NCI-H1417 treated with DMSO at 0.1 percent for 48 hours (cell line): ENCODE results near the gene RGL1.

Source experiments
- DNase-seq: peaks from one replicate; lab custom pipeline; 2025; lab: John Stamatoyannopoulos, UW

Gene RGL1

DNA sequence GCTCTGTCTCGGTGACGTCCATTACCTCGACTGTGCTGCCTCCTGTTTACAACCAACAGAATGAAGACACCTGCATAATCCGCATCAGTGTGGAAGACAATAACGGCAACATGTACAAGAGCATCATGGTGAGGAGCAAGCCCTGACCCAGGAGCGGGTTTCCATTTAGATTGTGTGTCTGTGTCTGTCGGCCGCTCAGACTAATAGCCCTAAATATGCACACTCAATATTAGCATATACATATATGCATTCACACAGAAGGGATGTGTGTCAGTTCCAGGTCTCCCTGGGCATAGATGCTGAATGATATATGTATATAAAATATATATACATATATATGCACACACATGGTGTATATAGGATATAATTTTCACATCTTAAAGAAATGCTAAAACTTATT lies 111.7 kb downstream of the RGL1 start:
- no peak for DNase-seq

DNA sequence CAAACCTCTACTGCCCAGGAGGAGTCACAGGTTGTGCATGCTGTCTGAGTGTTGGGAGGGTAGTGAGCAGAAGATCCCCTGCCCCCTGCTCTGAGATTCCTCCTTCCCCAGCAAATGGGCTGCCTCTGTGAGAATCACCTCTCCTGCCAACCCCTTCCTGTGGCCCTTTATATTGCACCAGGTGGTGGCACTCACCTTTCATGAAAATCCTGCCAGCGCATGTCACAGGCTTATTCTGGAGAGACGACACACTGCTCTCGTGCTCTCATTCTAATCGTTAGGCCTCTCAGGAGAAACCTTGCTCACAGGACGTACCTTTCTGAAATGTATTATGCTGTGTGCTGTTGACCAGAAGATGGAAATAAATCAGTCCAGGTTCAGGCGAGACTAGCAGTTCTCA lies 113.7 kb downstream of the RGL1 start:
- no peak for DNase-seq

DNA sequence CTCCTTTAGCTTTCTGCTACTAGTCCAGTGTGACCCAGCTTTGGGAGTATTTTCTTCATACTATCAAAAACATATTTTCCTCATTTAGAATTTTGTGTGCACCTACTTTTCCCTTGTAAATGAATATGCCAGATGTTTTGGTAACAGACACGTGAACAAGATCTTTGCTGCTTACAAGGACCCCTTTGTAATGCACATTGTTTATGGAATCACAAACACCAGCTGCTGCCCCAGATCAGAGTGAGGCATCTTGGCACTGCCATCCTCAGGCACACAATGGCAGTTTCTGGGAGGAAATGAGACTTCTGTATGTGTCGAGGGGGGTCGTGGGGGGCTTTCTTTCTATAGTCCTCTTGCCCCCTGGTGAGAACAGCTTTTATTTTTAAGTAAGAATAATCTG lies 115.7 kb downstream of the RGL1 start:
- DNase-seq, result no peak

DNA sequence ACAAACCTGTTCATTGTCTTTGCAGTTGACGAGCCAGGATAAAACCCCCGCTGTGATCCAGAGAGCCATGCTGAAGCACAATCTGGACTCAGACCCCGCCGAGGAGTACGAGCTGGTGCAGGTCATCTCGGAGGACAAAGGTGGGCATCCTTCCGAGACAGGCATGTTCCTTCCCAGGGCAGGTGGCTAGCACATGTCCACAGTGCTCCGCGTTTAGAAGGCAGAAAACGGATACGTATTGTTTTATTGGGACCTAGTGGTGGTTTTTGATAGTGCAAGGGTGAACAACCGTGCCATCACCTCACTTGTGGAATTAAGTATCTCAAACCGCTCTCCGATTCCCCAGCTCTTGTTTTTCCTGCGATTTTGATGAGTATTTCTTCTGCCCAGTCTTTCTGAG lies 117.3 kb downstream of the RGL1 start:
- DNase-seq, result no peak

DNA sequence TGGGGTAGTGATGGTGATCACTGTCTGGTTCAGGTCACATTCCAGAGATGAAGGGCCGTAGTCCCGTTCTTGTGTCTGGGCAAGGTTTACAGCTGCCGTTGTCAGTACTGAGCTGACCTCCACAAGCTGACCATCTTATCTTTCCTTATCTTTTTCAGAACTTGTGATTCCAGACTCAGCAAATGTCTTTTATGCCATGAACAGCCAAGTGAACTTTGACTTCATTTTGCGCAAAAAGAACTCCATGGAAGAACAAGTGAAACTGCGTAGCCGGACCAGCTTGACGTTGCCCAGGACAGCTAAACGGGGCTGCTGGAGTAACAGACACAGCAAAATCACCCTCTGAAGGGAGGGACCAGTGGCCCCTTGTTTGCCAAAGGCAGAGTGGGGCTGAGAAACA lies 121.0 kb downstream of the RGL1 start:
- no peak for DNase-seq

DNA sequence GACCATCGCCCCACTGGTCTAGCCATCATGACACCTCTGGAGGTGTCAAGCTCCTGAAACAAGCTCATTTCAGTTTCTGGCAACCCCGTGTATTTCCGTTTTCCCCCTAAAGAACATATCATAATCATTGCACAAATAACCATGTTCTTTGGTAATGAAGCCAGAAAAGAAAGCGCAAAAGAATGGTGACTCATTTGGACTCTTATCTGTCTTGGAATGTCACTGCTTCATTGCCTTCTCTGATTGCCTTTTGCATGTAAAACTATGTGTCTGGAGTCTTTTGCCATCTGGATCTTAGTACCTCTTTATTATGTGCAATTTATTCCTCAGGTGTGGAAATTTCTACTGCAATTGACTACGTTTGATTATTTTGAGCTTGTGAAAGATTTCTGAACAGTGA lies 122.1 kb downstream of the RGL1 start:
- no peak for DNase-seq

DNA sequence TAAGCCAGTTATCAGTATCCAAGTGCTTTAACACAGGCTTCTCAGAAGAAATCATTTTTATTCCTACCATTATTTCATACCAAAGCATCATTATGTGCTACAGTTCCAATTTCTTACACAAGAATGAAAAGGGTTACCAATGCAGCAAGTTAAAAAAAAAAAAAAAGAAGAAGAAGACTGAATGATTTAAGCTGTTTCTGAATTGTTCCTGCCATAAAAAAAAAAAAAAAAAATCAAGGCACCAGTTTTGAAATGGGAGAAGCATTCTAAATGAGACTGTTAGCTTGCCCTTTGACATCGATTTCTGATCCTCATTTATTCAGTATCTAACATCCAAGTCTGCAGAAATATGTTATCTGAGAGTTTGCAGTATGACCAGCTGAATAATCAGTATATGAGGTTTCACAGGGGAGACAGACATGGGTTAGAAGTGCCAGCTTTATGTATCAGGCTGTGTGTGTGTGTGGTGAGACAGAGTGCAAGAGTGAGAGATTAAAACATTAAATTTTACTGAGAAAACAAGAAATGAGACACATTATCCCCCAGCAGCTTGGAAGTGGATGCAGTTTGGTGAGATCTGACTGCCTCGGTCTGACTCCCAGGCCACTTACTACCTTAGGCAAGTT lies 126.8 kb downstream of the RGL1 start:
- DNase-seq, result no peak

DNA sequence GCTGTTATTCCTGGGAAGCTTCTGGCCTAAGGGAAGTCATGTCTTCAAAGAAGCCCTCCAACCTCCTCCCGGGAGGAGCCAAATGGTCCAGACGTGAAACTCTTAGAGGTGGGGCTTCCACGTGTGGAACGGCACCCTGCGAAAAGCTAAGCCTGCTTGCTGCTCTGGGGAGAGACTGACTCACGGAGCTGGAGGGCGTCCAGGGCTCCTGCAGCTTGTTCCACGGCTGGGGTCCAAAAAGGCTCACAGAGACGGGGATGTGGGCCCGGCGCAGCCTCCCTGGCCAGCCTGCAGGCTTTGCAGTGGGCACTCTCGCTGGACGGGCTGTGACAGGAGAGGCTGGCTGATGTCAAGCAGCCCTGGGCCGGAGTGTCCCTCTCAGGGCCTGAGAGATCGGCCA lies 127.5 kb downstream of the RGL1 start:
- DNase-seq, result no peak

DNA sequence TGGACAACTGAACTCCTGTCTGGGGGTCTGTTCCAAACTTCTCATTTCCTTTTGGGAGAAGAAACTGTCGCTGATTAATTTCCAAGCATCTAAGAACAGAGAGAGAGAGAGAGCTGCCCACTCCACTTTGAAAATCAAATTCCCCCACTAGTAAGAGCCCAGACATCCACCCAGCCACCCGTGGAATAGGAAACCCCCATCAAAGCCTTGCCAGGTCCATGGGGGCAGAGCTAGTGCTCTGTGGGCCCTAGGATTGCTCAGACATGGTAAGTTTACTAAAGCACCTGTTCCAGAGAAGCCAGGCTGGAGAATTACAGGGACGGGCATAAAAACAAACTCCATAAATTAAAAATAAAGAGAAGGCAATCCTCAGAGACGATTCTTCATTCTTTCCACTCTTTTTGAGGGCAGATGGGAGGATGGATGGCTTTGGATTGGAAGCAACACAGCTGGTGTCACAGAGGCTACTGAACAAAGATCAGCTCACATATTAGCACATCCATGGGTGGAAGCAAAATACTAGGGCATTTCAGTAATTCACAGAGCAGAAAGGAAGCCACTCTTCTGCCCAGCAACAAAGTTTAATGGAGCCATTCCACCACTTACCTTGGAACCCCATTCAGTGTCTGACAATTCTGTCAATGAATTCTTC lies 128.7 kb downstream of the RGL1 start:
- no peak for DNase-seq

DNA sequence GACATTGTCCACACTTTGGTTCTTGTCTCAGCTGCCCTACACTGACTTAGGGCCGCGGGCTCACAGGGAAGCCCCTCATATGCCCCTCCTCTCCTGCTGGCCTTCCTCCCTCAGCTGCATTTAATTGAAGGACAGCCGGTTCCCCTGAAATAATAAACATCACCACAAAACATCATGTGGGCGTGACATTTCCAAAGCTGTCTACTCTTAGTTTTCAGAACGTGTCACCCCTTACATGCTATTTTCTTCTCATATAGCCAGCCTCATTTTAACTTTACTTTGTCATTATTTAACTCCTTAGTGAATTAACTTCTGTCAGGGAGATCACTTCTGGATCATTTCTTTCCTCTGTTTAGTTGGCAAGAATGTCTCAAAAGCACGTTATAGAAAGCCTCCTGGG lies 129.4 kb downstream of the RGL1 start:
- no peak for DNase-seq

DNA sequence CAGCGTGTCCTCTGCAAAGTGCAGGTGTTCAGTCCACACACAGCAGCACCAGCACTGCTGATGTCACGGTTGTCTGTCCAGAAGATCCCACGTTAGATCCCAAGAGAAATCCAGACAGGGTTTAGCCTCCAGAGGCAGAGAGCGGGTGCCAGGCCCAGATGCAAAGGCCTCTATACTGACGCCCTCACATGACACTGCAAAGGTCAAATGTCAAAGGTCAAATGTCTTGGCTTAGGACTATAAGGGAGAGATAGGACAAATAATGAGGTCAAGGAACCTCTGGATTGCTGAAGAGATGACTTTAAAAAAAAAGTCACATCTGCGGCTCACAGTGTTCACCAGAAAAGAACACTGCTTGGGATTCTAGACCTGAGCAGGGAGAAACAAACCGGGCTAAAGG lies 131.1 kb downstream of the RGL1 start:
- DNase-seq, result no peak

DNA sequence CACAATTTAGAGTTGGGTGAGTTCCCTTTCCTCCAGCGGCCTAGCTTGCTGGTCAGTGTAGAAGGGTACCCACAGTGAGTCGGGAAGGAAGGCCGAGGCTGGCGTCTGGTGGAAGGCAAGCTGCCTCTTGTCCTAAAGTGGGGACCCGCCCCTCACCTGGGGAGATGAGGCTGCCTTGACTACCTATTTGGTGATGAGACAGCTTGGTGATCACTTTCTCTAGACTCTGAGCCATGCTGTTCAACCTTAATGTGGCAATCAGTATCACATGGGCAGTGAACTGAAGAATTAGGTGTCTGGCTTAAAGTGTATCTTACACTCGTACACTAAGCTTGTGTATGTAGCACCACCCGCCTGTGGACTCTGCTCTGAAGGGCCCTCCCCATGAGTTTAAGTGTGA lies 131.9 kb downstream of the RGL1 start:
- DNase-seq, result no peak

DNA sequence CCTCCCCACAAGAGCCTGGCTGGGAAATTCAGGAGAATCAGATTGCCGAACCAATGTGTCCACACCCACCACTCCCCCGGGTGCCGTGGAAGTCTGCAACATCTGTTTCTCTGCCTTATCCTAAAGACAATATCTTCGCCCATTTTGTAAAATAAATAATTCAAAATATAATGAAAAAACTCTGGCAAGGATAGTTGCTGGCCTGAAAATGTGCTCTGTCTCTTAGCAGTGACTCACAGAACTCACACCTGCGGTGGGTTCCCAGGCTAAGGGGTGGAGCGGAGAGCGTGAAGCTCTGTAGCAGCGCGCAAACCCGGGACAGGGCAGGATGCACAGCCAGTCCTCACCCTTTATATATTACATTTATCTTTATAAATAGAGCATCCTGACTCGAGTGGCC lies 132.7 kb downstream of the RGL1 start:
- DNase-seq, result no peak

DNA sequence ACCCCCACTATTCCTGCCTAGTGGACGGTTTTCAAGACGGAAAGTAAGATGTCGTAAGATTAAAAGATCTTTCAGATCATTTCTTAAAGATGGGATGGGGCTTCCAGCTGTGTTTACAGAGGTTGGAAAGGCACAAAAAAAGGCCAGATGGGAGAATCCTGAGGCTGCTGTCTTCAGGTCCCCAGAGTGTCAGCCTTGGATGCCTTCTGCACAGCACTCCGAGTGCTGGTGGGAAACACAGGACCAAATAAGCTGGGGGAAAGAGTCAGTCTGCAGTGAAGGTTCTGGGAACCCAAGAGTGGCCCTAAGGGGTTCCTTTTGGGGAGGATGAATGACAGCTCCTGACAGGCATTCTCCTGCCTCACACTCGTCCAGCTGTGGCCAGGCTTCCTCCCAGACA lies 136.1 kb downstream of the RGL1 start:
- DNase-seq, result no peak

DNA sequence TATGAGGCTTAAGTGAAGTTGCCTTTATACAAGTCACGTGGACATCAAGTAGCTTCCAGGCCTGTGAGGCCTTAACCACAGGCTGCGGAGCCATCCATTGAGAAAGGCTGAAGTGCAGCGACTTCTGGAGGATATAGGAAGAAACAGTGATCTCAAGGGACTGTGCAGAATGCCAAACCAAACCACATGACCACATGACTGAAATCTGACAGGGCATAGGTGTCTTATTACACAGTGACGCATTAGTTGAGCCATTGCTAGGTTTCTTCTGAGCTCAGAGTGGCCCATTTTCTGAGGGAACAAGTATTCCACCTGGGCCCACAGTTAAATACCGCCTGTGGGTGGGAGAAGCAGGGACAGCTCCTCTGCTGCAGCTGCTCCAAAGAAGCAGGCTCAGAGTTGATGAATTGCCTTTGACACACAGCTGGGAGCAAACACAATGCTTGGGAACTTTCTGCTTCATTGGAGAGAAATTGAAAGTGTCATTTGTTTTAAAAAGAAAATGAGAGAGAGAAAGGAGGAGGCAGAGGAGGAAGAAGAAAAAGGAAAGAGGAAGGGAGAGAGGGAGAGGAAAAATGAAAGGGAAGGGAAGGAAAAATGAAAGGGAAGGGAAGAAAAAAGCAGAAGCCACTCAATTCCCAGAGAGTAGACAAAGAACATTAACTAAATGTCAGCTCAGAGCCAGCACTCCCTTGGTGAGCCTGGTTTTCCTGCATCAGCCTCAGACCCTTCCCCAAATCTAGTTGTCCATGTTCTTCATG lies 138.2 kb downstream of the RGL1 start:
- no peak for DNase-seq

DNA sequence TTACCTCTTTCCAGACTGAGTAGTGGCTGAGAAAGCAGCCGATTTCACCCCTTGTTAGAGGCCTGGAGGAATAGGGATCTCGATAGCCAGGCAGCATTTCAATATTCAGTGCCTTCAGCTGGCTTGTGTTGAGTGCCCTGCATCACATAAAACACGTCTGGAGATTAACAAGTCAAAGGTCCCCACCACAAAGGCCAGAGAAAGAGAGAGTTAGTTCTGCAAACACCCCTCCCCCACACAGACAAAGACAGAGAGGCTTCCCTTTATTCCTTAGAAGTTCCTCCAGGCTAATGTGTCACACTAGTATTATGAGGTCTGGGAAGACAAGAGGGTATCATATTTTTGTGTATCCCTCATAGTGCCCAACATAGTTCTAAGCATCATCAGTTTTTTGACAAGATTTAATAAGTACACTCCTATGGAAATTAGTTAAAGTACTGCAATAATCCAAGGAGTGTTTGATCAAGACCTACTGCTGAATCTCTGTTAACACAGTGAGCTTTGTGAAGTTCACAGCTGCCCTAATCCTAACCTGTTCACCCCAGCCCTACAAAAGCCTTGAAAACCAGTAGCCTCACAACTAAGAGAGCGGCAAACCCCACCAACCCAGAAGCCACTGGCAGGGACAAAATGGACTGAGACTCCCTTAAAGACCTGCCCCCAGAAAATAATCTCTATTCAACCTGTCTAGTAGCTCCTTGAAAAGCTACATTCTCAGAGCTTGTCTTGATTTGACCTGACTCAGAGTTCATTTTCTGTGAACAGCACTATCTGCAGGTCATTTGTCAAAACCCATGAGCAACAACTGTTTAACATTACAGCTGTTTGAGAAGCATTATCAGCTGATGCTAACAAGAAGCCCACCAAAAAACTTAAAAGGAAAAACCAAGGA lies 140.8 kb downstream of the RGL1 start:
- no peak for DNase-seq

DNA sequence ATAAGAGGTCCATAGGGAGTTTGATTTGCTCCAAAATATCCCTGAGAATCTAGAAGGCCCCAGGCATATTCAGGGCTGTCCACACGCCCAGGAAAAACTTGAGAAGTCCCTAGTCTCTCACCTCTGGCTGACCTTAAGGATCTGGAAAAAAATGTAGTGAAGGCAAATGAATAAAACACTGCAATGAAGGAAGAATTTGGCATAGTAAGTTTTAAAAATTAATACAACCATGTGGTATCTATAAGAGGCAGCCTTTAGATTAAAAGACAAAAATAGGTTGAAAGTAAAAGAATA lies 141.3 kb downstream of the RGL1 start:
- DNase-seq, result no peak

DNA sequence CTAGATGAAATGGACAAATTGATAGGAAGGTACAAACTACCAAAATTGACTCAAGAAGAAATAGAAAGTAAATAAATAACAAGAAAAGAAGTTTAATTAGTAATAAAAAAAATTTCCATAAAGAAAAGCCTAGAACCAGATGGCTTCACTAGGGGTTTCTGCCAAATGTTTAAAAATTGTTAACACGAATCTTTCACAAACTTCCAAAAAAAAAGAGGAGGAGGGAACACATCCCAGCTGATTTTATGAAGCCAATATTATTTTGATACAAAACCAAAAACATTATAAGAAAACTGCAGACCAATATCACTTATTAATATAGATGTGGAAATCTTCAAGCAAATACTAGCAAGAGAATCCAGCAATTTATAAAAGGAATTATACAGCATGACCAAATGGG lies 143.1 kb downstream of the RGL1 start:
- no peak for DNase-seq

DNA sequence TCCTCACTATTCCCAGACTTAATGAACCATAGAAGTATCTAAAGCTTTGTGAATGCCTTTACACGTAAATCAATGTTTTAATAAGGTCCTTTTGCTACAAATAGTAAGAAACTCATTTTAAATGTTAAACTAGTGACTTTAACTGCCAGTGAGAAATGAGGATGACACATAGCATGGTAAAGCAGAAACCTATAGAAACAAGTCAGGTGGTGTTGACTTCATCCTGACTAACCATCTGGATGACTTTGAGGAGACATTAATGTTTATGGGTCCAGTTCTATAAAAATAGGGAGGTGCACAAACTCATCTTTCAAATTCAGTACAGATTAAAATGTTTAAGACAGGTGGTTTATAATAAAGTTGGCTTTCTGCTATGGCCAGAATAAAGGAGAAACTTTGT lies 147.2 kb downstream of the RGL1 start:
- DNase-seq, result no peak

DNA sequence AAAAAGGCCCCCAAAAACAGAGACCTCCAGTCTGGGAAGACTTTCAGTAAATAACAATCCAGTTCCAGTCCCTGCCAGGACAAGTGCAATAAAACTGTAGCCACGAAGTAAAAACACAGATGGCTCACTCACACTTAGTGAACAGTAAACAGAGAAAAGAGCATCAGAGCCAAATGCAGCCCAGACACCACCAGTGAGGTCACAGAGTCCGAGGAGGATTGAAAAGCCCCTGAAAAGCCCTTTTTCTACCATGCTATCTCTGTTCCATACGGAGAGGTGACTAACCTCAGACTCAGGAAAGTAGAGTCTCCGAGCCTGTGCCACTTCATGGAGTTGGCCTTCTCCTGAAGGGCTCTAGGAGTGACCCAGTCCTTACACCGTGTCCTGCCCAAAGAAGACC lies 148.1 kb downstream of the RGL1 start:
- no peak for DNase-seq

DNA sequence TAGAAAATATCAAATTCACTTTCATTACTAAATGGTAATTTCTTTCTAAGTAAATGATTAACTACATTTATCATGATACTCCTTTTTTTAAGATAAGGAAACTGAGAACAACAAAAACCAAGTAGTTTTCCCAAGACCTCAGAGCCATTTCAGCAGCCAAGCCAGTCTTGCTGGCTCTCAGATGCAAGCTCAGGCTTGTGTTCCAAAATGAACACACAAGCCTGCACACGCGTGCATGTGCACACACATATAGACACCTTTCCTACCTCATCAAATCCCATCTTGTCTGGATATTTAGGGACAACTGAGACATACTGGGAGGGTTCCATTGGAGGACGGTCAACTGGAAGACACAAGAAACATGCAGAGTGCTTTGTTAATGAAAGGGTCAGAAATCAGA lies 149.6 kb downstream of the RGL1 start:
- DNase-seq, result no peak

DNA sequence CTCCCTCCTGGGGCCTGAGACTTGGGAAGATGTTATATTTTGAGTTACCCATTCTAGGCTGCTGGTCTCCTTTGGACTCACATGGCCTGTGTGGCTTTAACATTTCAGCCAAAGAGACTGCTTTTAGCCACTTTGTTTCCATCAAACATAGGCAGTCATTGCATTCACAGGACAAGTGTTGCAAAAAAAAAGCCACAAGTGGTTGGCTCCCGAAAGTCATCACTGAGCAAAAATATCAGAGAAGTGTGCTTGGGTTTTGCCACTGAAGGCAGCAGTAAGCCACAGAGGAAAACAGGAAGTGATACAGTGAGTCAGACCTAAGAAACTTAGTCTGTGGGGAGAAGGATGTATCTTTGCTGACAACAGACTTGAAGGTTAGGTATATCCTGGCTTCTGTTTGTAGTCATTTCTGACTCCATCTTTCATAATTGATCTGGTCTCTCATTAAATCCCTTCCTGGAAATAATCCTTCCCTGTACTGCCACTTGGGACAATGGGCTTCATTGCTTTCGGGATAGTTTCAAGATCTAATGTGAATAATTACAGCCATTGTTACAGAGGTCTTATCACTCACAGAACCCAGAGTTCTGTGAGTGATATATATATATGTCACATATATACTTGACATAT lies 151.8 kb downstream of the RGL1 start:
- no peak for DNase-seq
